Stimulated activated naive CD8-positive, alpha-beta T cell treated with anti-CD3 and anti-CD28 coated beads, Interleukin-15, Interleukin-2, amounts not matched to agents 100 U/mL and 50 U/mL, for 24 hours (primary cell): Measurements from ENCODE around the gene FCRL6.

Experiments used
- ATAC-seq: fragments of 150-1000 bp; cut with Tn5 transposase; one replicate; pipeline ENCODE4 v1.10.0; 2021
- DNase-seq: peaks from one replicate; pipeline ENCODE4 v3.0.0; 2021

The FCRL6 gene

GRCh38 chr1:159835356-159835755, 33.2 kb downstream of the FCRL6 start:
- no peak for ATAC-seq
- no peak for DNase-seq

- ATAC-seq, result no peak
- DNase-seq, result no peak
Observed at GRCh38 chr1:159835862-159836525, 33.8 kb downstream of the FCRL6 start.

DNA sequence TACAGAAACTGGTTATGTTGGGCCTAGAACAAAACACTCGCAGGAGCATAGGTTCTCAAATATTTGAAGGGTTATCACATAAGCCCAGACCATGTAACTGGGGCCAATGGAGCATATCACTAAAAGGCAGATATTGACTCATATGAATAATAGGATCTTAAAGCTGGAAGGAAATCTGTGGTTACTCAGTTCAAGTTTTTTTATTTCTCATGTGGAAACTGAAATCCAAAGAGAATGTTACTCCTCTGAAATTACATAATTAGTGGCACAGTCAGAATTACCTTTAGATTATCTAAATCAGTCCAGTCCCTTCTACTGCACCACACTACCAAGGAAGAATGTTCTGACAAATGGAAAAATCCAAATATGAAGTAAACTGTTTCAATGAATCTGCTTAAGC, 36.6 kb downstream of the FCRL6 start:
- no peak for DNase-seq

GRCh38 chr1:159839116-159839849, 37.1 kb downstream of the FCRL6 start:
- ATAC-seq (peak; percentile 17), DNase-seq (no peak)

More for the DNA sequence above, 36.6 kb downstream of the FCRL6 start:
- peak; percentile 42 for ATAC-seq

- no peak for ATAC-seq
- no peak for DNase-seq
Observed at GRCh38 chr1:159841749-159842148, 39.6 kb downstream of the FCRL6 start.

DNA sequence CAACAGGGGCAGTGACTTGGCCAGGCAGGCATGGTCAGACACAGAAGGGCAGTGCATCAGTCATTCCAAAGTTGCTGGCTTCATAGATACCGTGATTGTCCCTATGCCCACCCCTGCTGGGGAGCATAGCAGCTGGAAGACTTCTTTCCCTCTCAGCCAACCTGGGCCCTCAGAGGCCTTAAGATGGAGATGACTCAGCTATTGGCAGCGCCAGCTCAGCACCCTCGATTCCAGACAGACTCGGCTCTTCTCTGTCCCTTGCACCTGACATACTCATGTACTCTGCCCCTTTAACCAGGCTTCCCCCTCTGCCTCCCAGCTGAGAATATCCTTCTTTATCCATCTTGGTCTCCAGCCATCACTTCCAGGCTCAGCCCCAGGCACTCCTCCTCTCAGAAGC, 41.3 kb downstream of the FCRL6 start:
- DNase-seq (no peak), ATAC-seq (no peak)

DNA sequence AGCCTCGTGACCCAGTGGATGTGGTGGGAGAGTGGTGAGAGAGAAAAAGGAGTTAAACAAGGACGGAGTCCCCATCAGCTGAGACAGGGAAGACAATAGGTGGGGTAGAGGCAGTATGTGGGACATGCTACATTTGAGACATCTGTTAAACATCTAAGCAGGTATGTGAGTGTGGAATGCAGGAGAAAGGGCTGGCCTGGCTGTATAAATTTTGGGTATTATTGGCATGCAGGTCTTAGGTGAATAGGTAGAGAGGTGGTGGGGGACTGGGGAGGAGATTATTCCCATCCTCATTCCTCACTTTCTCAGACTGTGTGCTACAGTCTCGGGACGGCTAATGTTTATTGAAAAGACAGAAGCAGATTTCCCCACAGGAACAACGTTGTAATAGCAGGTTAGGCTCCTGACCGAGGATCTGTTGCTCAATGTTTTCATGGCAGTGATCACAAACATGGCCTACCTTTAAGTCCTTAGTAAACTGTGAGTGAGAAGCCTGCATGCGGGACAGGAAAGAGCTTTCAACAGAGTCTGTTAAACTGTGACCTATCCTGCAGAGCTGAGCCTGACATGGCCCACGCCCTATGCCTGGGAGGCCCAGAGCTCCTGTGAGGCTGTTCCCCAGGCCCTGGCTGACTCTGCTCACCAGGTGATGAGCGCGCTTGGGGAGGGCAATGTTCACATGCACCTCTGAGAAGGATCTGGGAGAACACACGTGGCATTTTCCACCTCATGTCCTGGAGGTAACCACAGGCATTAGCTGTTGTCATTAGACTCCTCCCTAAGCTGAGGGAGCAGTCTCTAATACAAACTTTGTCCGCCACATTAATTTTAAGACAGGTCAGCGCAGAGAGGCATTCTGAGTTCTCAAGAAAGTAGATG, 43.8 kb downstream of the FCRL6 start:
- no peak for DNase-seq

DNA sequence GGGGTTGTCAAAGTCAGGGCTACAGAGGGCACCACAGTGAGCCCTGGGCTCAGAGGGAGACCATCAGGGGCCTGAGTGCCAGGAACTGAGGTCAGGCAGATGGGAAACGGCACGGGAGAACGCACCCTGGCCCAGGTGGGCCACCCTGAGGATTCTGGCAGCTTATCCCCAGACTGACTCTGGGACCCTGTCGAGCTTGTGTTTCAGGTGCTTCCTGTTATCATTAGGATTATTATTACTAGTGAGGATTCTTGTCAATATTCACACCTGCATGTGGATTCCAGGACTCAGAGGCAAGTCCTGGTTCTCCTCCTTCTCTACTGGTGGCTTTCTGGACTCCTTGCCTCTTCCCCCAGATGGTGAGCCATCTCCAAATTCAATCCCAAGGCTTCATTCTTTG, 45.1 kb downstream of the FCRL6 start:
- no peak for ATAC-seq

More for the DNA sequence above, 43.8 kb downstream of the FCRL6 start:
- ATAC-seq, result no peak

DNA sequence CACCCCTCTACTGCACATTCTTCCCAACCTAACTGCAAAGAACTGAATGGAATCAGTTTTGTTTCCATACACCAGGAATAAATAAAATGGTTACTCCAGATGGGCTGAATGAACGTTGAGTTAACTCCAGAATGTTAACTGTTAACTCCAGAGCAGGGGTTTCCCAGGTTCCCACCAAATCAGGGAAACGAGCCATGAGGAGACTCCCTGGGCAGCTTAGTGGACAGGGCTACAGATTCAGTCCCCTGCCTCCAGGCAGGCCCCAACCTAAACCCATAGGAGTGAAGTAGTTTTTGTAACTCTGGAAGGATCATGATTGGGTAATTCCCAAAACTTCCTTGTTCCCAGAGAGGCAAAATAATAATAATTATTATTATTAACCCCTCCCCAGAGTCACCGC, 46.2 kb downstream of the FCRL6 start:
- no peak for DNase-seq
- ATAC-seq, result no peak

More for the DNA sequence above, 45.1 kb downstream of the FCRL6 start:
- no peak for DNase-seq

DNA sequence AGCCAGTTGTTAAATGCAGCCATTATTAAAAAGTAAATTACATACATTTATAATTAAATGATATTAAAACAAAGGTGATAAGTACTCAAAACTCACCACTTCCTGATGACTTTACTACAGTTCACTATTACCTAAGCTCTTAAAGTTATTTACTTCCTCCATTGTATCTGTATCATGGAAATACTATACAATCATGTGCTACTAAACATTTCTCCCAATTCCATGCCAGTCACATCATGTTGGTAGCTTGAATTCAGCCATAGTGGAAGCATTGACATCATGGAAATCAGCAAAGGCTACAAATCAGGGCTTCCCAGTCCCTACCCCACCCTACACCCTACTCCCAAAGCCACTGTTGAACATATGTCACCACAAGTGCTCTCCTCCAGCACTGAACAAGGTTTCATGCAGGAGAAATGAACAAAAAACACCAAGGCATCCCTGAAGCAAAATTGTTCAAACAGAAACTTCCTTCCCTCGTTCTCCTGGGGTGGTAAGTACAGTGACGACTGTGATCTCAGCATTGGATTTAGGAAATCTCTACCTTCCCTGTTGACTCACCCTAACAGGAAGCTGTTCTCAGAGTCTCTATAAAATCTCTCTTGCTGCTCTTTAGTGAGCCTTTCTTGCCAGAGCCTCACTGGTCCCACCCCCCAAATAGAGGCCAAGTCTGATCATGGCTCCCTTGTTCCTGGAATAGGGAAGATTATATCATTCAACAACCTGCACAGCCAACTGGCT, 47.6 kb downstream of the FCRL6 start:
- DNase-seq (no peak), ATAC-seq (no peak)

- ATAC-seq, result no peak
- DNase-seq, result no peak
Observed at GRCh38 chr1:159851407-159851806, 49.2 kb downstream of the FCRL6 start.

- ATAC-seq (no peak), DNase-seq (no peak)
Observed at GRCh38 chr1:159853417-159854115, 51.4 kb downstream of the FCRL6 start.

DNA sequence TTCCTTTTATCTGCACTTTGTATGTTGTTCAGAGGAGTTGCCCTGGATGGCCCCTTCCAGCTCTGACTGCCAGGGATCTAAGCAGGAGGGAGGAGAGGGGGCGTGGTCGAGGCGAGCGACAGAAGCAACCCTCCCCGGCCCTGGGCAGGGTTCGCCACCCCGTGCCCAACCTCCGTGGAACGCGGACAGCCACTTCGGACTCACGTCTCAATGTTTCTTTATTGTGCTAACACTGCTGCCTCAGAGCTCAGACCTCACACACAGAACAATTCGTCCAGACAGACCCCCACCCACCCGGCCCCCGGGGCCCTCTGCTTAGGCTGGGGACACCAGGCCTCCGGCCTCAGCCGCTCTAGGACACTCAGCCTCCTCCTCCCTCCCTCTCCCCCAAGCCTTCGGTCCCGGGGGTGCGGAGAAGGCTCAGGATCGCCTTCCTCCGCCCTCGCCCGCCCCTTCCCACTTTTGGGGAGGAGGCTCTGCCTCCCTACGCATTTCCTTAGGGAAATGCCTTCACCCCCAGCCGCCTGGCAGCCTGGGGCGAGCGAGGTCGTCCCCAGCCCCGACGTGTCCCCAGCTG, 52.0 kb downstream of the FCRL6 start:
- peak; percentile 50 for DNase-seq
- ATAC-seq, result no peak

DNA sequence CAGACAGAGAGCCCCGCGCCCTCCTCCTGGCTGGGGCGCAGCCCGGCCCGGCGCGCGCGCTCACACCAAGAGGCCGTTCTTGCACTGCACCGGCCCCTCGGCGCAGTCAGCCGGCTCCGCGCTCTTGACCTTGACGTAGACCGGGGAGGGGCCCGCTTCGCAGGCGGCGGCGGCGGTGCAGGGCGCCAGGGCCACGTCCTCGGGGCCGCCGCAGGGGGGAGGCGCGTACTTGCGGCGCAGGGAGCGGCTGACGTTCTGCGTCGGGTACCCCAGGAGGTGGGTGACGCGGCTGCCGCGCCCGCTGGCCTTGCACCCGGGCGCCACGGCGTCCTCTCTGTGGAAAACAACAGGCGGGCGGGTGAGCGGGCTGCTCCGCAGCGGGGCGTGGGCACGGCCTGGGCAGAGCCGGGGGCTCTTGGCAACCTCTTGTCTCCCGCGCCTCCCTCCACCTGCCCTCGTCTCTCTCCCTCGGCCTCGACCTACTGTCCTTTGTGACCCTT, 52.6 kb downstream of the FCRL6 start:
- peak; percentile 82 for DNase-seq
- ATAC-seq, result peak; percentile 95

DNA sequence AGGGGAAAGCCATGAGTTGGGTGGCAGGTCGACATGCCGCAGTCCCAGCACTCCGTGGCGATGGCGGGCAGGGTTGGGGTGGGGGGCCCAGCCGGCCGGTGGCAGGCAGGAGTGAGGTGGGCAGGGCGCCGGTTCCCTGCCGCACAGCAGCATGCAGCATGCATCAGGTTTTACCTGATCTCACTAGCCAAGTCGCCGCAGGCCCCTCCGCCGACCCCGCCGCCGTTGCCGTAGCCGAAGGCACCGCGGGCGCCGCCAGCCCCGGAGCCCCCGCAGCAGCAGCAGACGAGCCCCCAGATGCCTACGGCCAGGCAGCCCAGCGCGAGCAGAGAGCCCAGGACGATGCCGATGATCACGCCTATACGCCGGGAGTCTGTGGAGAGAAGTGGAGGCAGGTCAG, 53.5 kb downstream of the FCRL6 start:
- no peak for DNase-seq

GRCh38 chr1:159856576-159856975, 54.4 kb downstream of the FCRL6 start:
- no peak for DNase-seq
- ATAC-seq, result no peak

More for the DNA sequence above, 53.5 kb downstream of the FCRL6 start:
- ATAC-seq, result no peak

GRCh38 chr1:159857889-159858288, 55.7 kb downstream of the FCRL6 start:
- ATAC-seq, result no peak

GRCh38 chr1:159859767-159860322, 57.7 kb downstream of the FCRL6 start:
- ATAC-seq, result no peak
- DNase-seq, result no peak

More at GRCh38 chr1:159857889-159858288, 55.7 kb downstream of the FCRL6 start:
- no peak for DNase-seq

GRCh38 chr1:159860456-159860855, 58.3 kb downstream of the FCRL6 start:
- ATAC-seq (no peak), DNase-seq (no peak)

- DNase-seq (no peak), ATAC-seq (no peak)
Observed at GRCh38 chr1:159861218-159861617, 59.1 kb downstream of the FCRL6 start.
